HepG2 (cell line): Measurements from ENCODE around the gene GPD1. TPM values are rescaled to one million over a fixed set of nuclear protein-coding genes. Genes with fewer than 3 reads are reported as not detected.
A peak's percentile ranks its signal among the peaks of the same experiment; 100 is the strongest.

Experiments
- ARHGAP35 ChIP-seq: sonication (generic); formaldehyde crosslinking; IDR thresholded peaks from 2 replicates; pipeline ENCODE4 v1.9.0; 2022; ENCODE audit warnings: mild to moderate bottlenecking, inconsistent platforms, moderate library complexity, missing genetic modification reagents, borderline replicate concordance
- CREB1 ChIP-seq, 2 experiments: fragments of 450-650 bp in 1 of 2; IDR thresholded peaks; 2 replicates each; pipeline ENCODE4 v1.6.1; 2016 to 2017; ENCODE audit warnings: control low read depth in 1 of 2, mild to moderate bottlenecking in 1 of 2, missing compliant biosample characterization in 1 of 2, missing genetic modification characterization in 1 of 2
- DNMT1 ChIP-seq: sonication (generic); formaldehyde crosslinking; IDR thresholded peaks from 2 replicates; pipeline ENCODE4 v1.5.1; 2020; ENCODE audit warnings: mild to moderate bottlenecking, missing genetic modification reagents
- FOXP4 ChIP-seq: sonication (generic); formaldehyde crosslinking; IDR thresholded peaks from 2 replicates; pipeline ENCODE4 v1.4.0; 2020; ENCODE audit warnings: missing genetic modification reagents
- HOXA5 ChIP-seq: sonication (generic); formaldehyde crosslinking; IDR thresholded peaks from 2 replicates; pipeline ENCODE4 v1.4.0; 2020; ENCODE audit warnings: missing genetic modification reagents
- KDM6A ChIP-seq: IDR thresholded peaks from 2 replicates; pipeline ENCODE4 v1.6.1; 2016; ENCODE audit warnings: low read depth
- MAFK ChIP-seq, 2 experiments: IDR thresholded peaks in 1 of 2; conservative IDR thresholded peaks in 1 of 2; 2 replicates each; pipeline ENCODE4 v1.6.1; 2011; ENCODE audit warnings: improper control_type of control experiment in 2 of 2, low read length in 2 of 2
- MYPOP ChIP-seq: sonication (generic); formaldehyde crosslinking; IDR thresholded peaks from 2 replicates; pipeline ENCODE4 v1.8.1; 2023; ENCODE audit warnings: mild to moderate bottlenecking, moderate library complexity, missing genetic modification reagents
- RBM39 ChIP-seq: fragments of 200-400 bp; formaldehyde crosslinking; IDR thresholded peaks from one replicate; pipeline ENCODE4 v1.6.1; 2018; ENCODE audit warnings: antibody characterized with exemption, mild to moderate bottlenecking, low read depth, low read length; ENCODE audit not compliant: poor library complexity, severe bottlenecking
- SALL2 ChIP-seq: sonication (generic); formaldehyde crosslinking; IDR thresholded peaks from 2 replicates; pipeline ENCODE4 v1.8.1; 2023; ENCODE audit warnings: mild to moderate bottlenecking, missing genetic modification reagents, inconsistent platforms
- SOX6 ChIP-seq, 2 experiments: fragments of 450-650 bp in 1 of 2; sonication (generic) in 1 of 2; formaldehyde crosslinking in 1 of 2; IDR thresholded peaks; 2 replicates each; pipeline versions ENCODE4 v1.4.0 to v1.6.1; 2017 to 2020; ENCODE audit warnings: antibody characterized with exemption in 1 of 2, mild to moderate bottlenecking in 1 of 2, missing genetic modification reagents in 1 of 2
- ZBTB7A ChIP-seq: sonication (generic); formaldehyde crosslinking; IDR thresholded peaks from 2 replicates; pipeline ENCODE4 v1.8.0; 2022; ENCODE audit warnings: mild to moderate bottlenecking, missing genetic modification reagents
- ZNF224 ChIP-seq: sonication (generic); formaldehyde crosslinking; IDR thresholded peaks from 2 replicates; pipeline ENCODE4 v1.5.0; 2020; ENCODE audit warnings: mild to moderate bottlenecking, missing genetic modification reagents
- ZNF235 ChIP-seq: sonication (generic); formaldehyde crosslinking; IDR thresholded peaks from 2 replicates; pipeline ENCODE4 v1.8.1; 2023; ENCODE audit warnings: mild to moderate bottlenecking, missing genetic modification reagents, borderline replicate concordance
- ZNF501 ChIP-seq: sonication (generic); formaldehyde crosslinking; IDR thresholded peaks from 2 replicates; pipeline ENCODE4 v1.5.1; 2020; ENCODE audit warnings: mild to moderate bottlenecking, moderate library complexity, missing genetic modification reagents
- ZNF563 ChIP-seq: sonication (generic); formaldehyde crosslinking; IDR thresholded peaks from 2 replicates; pipeline ENCODE4 v1.8.0; 2022; ENCODE audit warnings: mild to moderate bottlenecking, moderate library complexity, missing genetic modification reagents
- ZSCAN12 ChIP-seq: sonication (generic); formaldehyde crosslinking; IDR thresholded peaks from 2 replicates; pipeline ENCODE4 v1.9.0; 2021; ENCODE audit warnings: mild to moderate bottlenecking, missing genetic modification reagents
- polyA plus RNA-seq, 8 experiments: library from polyadenylated mRNA; depleted of rRNA in 3 of 8; stranded (reverse) in 7 of 8; unstranded in 1 of 8; fragments of >200 nt; fragmentation: Illumina TruSeq in 4 of 8; extraction: Trizol in 4 of 8; gene quantifications; 2 replicates each; pipeline versions ENCODE4 v1.2.1 to v1.2.3, GENCODE V29; 2011 to 2016; ENCODE audit warnings: low read depth in 4 of 8, missing spikeins in 1 of 8, mixed read lengths in 1 of 8; ENCODE audit not compliant: insufficient read depth in 1 of 8
- total RNA-seq, 5 experiments: library from RNA; depleted of rRNA; stranded (reverse); fragments of >200 nt; fragmentation: Illumina TruSeq; extraction: Trizol; gene quantifications; 2 replicates each; pipeline ENCODE4 v1.2.3, GENCODE V29; 2016; ENCODE audit warnings: low read depth in 1 of 5
- TF ChIP-seq, protein P1 (sequence below): sonication (generic); formaldehyde crosslinking; IDR thresholded peaks from 2 replicates; pipeline ENCODE4 v1.4.0; 2020; ENCODE audit warnings: missing genetic modification reagents, mild to moderate bottlenecking, borderline replicate concordance
- TF ChIP-seq, protein P2 (sequence below), 2 experiments: sonication (generic) in 1 of 2; formaldehyde crosslinking in 1 of 2; IDR thresholded peaks; 2 replicates each; pipeline versions ENCODE4 v1.4.0 to v1.6.1; 2018 to 2020; ENCODE audit warnings: missing genetic modification reagents in 2 of 2, borderline replicate concordance in 1 of 2, low read depth in 1 of 2, mild to moderate bottlenecking in 1 of 2, missing biosample characterization in 1 of 2

GPD1 gene
- total and polyA plus RNA-seq, 2 of the 13 experiments (the other 11 are each of a cell fraction or from before 2014, with no cell fraction given): 3.7 to 30.6 TPM

GRCh38 chr12:50074936-50075807 is 28.6 kb upstream of the GPD1 start (continued):
- TF ChIP-seq CREB1 (IDR thresholded peaks at IDR 0.05): no peak
- no peak for TF ChIP-seq CREB1 (CRISPR knock-in tag; IDR thresholded peaks at IDR 0.05)
- no peak for TF ChIP-seq RBM39
- TF ChIP-seq SALL2 (CRISPR knock-in tag): 0 out of 2 replicates have a peak, but pooled peaks have one; percentile 73
- TF ChIP-seq SOX6 (IDR thresholded peaks at IDR 0.05): no peak
- TF ChIP-seq SOX6 (CRISPR knock-in tag; IDR thresholded peaks at IDR 0.05): peak; percentile 46
- peak; percentile 61; the same call in 1 of the 2 replicates for TF ChIP-seq ZNF501 (CRISPR knock-in tag)
- TF ChIP-seq FOXP4 (CRISPR knock-in tag): peak; percentile 22; the same call in 1 of the 2 replicates
- TF ChIP-seq, protein P1, sequence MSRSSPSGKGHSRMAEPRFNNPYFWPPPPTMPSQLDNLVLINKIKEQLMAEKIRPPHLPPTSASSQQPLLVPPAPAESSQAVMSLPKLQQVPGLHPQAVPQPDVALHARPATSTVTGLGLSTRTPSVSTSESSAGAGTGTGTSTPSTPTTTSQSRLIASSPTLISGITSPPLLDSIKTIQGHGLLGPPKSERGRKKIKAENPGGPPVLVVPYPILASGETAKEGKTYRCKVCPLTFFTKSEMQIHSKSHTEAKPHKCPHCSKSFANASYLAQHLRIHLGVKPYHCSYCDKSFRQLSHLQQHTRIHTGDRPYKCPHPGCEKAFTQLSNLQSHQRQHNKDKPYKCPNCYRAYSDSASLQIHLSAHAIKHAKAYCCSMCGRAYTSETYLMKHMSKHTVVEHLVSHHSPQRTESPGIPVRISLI (CRISPR knock-in tag): peak; percentile 54; the same call in 1 of the 2 replicates
- TF ChIP-seq HOXA5 (CRISPR knock-in tag): peak; percentile 56; the same call in 1 of the 2 replicates
- TF ChIP-seq ZBTB7A (CRISPR knock-in tag): no peak
- TF ChIP-seq ARHGAP35: no peak
- peak; percentile 76; the same call in 1 of the 2 replicates for TF ChIP-seq MYPOP (CRISPR knock-in tag)
- TF ChIP-seq DNMT1 (CRISPR knock-in tag): 0 out of 2 replicates have a peak, but pooled peaks have one; percentile 19
- peak; percentile 55; the same call in 1 of the 2 replicates for TF ChIP-seq ZNF563 (CRISPR knock-in tag)
- no peak for TF ChIP-seq ZSCAN12 (CRISPR knock-in tag)
- peak; percentile 45; the same call in 1 of the 2 replicates for TF ChIP-seq ZNF224 (CRISPR knock-in tag)
- 0 out of 2 replicates have a peak, but pooled peaks have one; percentile 43 for TF ChIP-seq KDM6A (CRISPR knock-in tag)
- TF ChIP-seq, protein P2, sequence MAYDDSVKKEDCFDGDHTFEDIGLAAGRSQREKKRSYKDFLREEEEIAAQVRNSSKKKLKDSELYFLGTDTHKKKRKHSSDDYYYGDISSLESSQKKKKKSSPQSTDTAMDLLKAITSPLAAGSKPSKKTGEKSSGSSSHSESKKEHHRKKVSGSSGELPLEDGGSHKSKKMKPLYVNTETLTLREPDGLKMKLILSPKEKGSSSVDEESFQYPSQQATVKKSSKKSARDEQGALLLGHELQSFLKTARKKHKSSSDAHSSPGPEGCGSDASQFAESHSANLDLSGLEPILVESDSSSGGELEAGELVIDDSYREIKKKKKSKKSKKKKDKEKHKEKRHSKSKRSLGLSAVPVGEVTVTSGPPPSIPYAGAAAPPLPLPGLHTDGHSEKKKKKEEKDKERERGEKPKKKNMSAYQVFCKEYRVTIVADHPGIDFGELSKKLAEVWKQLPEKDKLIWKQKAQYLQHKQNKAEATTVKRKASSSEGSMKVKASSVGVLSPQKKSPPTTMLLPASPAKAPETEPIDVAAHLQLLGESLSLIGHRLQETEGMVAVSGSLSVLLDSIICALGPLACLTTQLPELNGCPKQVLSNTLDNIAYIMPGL (CRISPR knock-in tag; IDR thresholded peaks at IDR 0.05; ENCODE audit: borderline replicate concordance in 1 of 2, low read depth in 1 of 2): peak; percentile 85 to 89
- TF ChIP-seq ZNF235 (CRISPR knock-in tag): peak; percentile 63; the same call in 1 of the 2 replicates
- TF ChIP-seq MAFK (conservative IDR thresholded peaks at IDR 0.05 in 1 of 2, IDR thresholded peaks at IDR 0.05 in 1 of 2; ENCODE audit: low read length in 2 of 2): 0 out of 4 replicates have a peak, but pooled peaks of 1 of the 2 experiments have one; percentile 5
